B cell (primary cell): Measurements from ENCODE around the gene ZNF750. TPM values are rescaled to one million over a fixed set of nuclear protein-coding genes. Genes with fewer than 3 reads are reported as not detected.

Experiments
- ATAC-seq: fragments of 200-7000 bp; cut with Tn5 transposase; one replicate; pipeline ENCODE4 v1.10.0; 2021; ENCODE audit warnings: low read depth, mild to moderate bottlenecking, moderate number of reproducible peaks, moderate library complexity
- CTCF ChIA-PET: fragments of 350-600 bp; sonication (Branson Sonifier 250); formaldehyde crosslinking; loops from one replicate; lab custom pipeline; 2021; ENCODE audit warnings: antibody characterized with exemption, inconsistent platforms; lab: Charles Lee
- POLR2A ChIA-PET: fragments of 350-600 bp; sonication (Branson Sonifier 250); formaldehyde crosslinking; loops from one replicate; lab custom pipeline; 2021; ENCODE audit warnings: antibody characterized with exemption; lab: Charles Lee
- DNase-seq: peaks from one replicate; pipeline ENCODE4 v3.0.0; 2013
- H2AFZ ChIP-seq: 2 replicates; pipeline ENCODE4 v1.6.1; 2012; ENCODE audit warnings: mild to moderate bottlenecking, low read depth, low read length; ENCODE audit not compliant: insufficient read depth, poor library complexity, severe bottlenecking
- H3K27ac ChIP-seq, 2 donors: 1 replicate in 1 of 2; 2 replicates in 1 of 2; pipeline ENCODE4 v1.5.1; 2012 to 2013; ENCODE audit warnings: low read length in 2 of 2, mild to moderate bottlenecking in 2 of 2, moderate library complexity in 1 of 2
- H3K27me3 ChIP-seq, 4 experiments: fragments of 200-600 bp in 1 of 4; sonication (generic) in 1 of 4; replicated peaks in 1 of 4; 1 replicate in 2 of 4; 2 replicates in 2 of 4; pipeline versions ENCODE4 v1.6.1 to v1.7.0; 2013 to 2016; ENCODE audit warnings: low read length in 3 of 4, mild to moderate bottlenecking in 2 of 4, mixed read lengths in 1 of 4, moderate library complexity in 1 of 4; ENCODE audit not compliant: insufficient read depth in 4 of 4, control insufficient read depth in 3 of 4; ENCODE audit errors: control extremely low read depth in 1 of 4
- H3K36me3 ChIP-seq, 2 experiments: replicated peaks in 1 of 2; 1 replicate in 1 of 2; 2 replicates in 1 of 2; pipeline versions ENCODE4 v1.6.1 to v1.7.1; 2013; ENCODE audit warnings: low read length in 1 of 2; ENCODE audit not compliant: insufficient read depth in 2 of 2, control insufficient read depth in 1 of 2; ENCODE audit errors: control extremely low read depth in 1 of 2, extremely low read depth in 1 of 2
- H3K4me1 ChIP-seq, 2 donors: fragments of 200-600 bp in 1 of 2; sonication (generic) in 1 of 2; 1 replicate in 1 of 2; 2 replicates in 1 of 2; pipeline versions ENCODE4 v1.5.1 to v1.6.1; 2013 to 2017; ENCODE audit warnings: low read length in 2 of 2; ENCODE audit not compliant: control insufficient read depth in 2 of 2, insufficient read depth in 2 of 2
- H3K4me2 ChIP-seq: replicated peaks from 2 replicates; pipeline ENCODE3; 2012; ENCODE audit warnings: mild to moderate bottlenecking, low read depth, low read length; ENCODE audit not compliant: poor library complexity, severe bottlenecking
- H3K4me3 ChIP-seq, 5 experiments: fragments of 200-600 bp in 1 of 5; sonication (generic) in 1 of 5; 1 replicate in 3 of 5; 2 replicates in 2 of 5; pipeline versions ENCODE4 v1.5.1 to v1.7.0; 2011 to 2016; ENCODE audit warnings: low read length in 4 of 5, mild to moderate bottlenecking in 4 of 5, low read depth in 2 of 5, control low read depth in 1 of 5, moderate library complexity in 1 of 5; ENCODE audit not compliant: insufficient read depth in 1 of 5; ENCODE audit errors: control extremely low read depth in 1 of 5, extremely low read depth in 1 of 5
- H3K79me2 ChIP-seq: fragments of 200-600 bp; sonication (generic); one replicate; pipeline ENCODE4 v1.6.0; 2016; ENCODE audit warnings: low read length; ENCODE audit not compliant: control insufficient read depth, insufficient read depth
- H3K9ac ChIP-seq: fragments of 200-600 bp; sonication (generic); 2 replicates; pipeline ENCODE4 v1.6.1; 2017; ENCODE audit warnings: mild to moderate bottlenecking, low read length, moderate library complexity
- H3K9me3 ChIP-seq, 3 donors: one replicate each; pipeline versions ENCODE4 v1.6.1 to v1.7.1; 2013; ENCODE audit warnings: low read length in 2 of 3; ENCODE audit not compliant: control insufficient read depth in 2 of 3, insufficient read depth in 1 of 3; ENCODE audit errors: control extremely low read depth in 1 of 3
- H4K20me1 ChIP-seq: 2 replicates; pipeline ENCODE4 v1.6.0; 2012; ENCODE audit warnings: mild to moderate bottlenecking, low read length; ENCODE audit not compliant: insufficient read depth, control insufficient read depth, poor library complexity, severe bottlenecking
- H3K27ac Mint-ChIP-seq: one replicate; pipeline ENCODE4 v1.8.0; 2021; ENCODE audit warnings: mixed read lengths
- H3K27me3 Mint-ChIP-seq: one replicate; pipeline ENCODE4 v1.8.0; 2021; ENCODE audit warnings: mixed read lengths
- H3K4me1 Mint-ChIP-seq: one replicate; pipeline ENCODE4 v1.8.0; 2021; ENCODE audit warnings: mixed read lengths
- H3K4me3 Mint-ChIP-seq: one replicate; pipeline ENCODE4 v1.8.0; 2021; ENCODE audit warnings: mixed read lengths
- H3K9me3 Mint-ChIP-seq: one replicate; pipeline ENCODE4 v1.8.0; 2022; ENCODE audit warnings: mixed read lengths; ENCODE audit not compliant: insufficient read depth
- CTCF ChIP-seq: fragments of 200-600 bp; IDR thresholded peaks from one replicate; pipeline ENCODE4 v1.8.0; 2022; ENCODE audit warnings: antibody characterized with exemption, mild to moderate bottlenecking
- EZH2 ChIP-seq: IDR thresholded peaks from 2 replicates; pipeline ENCODE4 v1.6.1; 2012; ENCODE audit warnings: borderline replicate concordance, low read depth, mild to moderate bottlenecking, moderate library complexity, low read length; ENCODE audit not compliant: insufficient read depth, poor library complexity, severe bottlenecking
- WGBS: methylation state at CpG from one replicate; pipeline ENCODE4 v1.1.5; 2013; ENCODE audit warnings: missing lambda C conversion rate; ENCODE audit not compliant: insufficient coverage; 5-methylcytosine and 5-hydroxymethylcytosine counted together
- intact Hi-C: fragments of 100-400 bp; cut with micrococcal nuclease; formaldehyde crosslinking; loops from one replicate; pipeline ENCODE4 v1.10.0; 2022
- polyA plus RNA-seq: library from polyadenylated mRNA; depleted of rRNA; stranded (reverse); fragments of >200 nt; gene quantifications from 2 replicates; pipeline ENCODE4 v1.2.3, GENCODE V29; 2012
- total RNA-seq, 2 donors: library from RNA; stranded (reverse); fragments of 120-200 nt in 1 of 2; gene quantifications; 1 replicate in 1 of 2; 2 replicates in 1 of 2; pipeline versions ENCODE4 v1.2.3 to v1.2.4, GENCODE V29; 2013 to 2022

ZNF750 gene
- total and polyA plus RNA-seq, 2 donors (not counting 1 experiment from before 2014, with no cell fraction given) = not detected

DNA sequence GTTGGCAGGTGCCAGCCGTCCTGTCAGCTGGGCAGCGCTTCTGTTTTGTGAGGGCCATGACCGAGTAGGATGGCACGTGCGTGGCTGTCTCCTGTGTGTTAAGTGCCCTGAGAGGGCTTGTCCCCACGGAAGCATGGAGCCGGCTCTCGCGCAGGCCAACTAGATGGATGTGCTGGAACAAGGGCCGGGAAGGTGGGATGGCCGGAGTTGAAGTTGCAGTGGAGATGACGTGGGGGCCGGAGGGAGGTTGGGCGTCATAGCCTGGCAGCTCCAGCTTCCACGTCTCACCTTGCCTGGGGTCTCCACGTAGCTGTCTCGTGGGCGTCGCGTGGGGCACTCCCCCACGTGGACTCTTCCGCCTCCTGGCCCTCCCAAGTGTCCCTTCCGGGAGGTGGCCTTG, 60.3 kb downstream of the ZNF750 start:
- Mint-ChIP-seq H3K27me3 (no peaks in the 10 kb centered on the region), H3K4me3 (no peak overlapping the region), H3K9me3 (no peaks in the 10 kb centered on the region), H3K4me1 (peaks cover 23% of the 10 kb centered on the region), H3K27ac (no peak overlapping the region)
- 97% methylated on average over 18 of the region's 23 CpGs for WGBS
- H3K4me3 ChIP-seq = no peak overlapping the region
- ATAC-seq (no peak), DNase-seq (no peak)
- H4K20me1 ChIP-seq = no peaks in the 10 kb centered on the region
- intact Hi-C loops = no loop called here
- H2AFZ ChIP-seq = no peak overlapping the region
- H3K4me2 ChIP-seq = no peak overlapping the region
- no peaks in the 10 kb centered on the region for H3K9me3 ChIP-seq
- ChIA-PET CTCF (interaction anchor here (0.6 to 3.1 kb wide), 5 partner anchors 15 to 133 kb away, joined by 3 to 68 read pairs (median 21); no protein-coding TSS in a partner anchor), POLR2A (no interaction called here)
- H3K36me3 ChIP-seq = peaks cover 2 to 19% of the 10 kb centered on the region in 2 experiments
- no peak overlapping the region for H3K27ac ChIP-seq
- H3K4me1 ChIP-seq = peaks cover 19 to 36% of the 10 kb centered on the region in 2 donors
- H3K27me3 ChIP-seq = no peaks in the 10 kb centered on the region
- TF ChIP-seq CTCF = no peak
- no peak for TF ChIP-seq EZH2
- H3K79me2 ChIP-seq = no peaks in the 10 kb centered on the region
- no peak overlapping the region for H3K9ac ChIP-seq

Other genes starting within 250 kb of the ZNF750 start
- 63.3 and 72.7 TPM in 2 replicates for gene WDR45B, start 191.6 kb downstream of the ZNF750 start, total RNA-seq
- 54.3 and 84.9 TPM in 2 replicates for gene WDR45B, start 191.6 kb downstream of the ZNF750 start, polyA plus RNA-seq
- gene RAB40B, start 141.3 kb downstream of the ZNF750 start, total RNA-seq = 4.7 and 4.9 TPM in 2 replicates
- gene RAB40B, start 141.3 kb downstream of the ZNF750 start, polyA plus RNA-seq = 2.4 and 8.0 TPM in 2 replicates
- gene FN3KRP, start 123.3 kb downstream of the ZNF750 start, total RNA-seq = 44.2 and 49.4 TPM in 2 replicates
- gene FN3KRP, start 123.3 kb downstream of the ZNF750 start, polyA plus RNA-seq = 16.8 and 18.9 TPM in 2 replicates
- 1.8 and 2.6 TPM in 2 replicates for gene FN3K, start 104.4 kb downstream of the ZNF750 start, total RNA-seq
- 0.23 and 1.1 TPM in 2 replicates for gene FN3K, start 104.4 kb downstream of the ZNF750 start, polyA plus RNA-seq
- 97.3 and 101 TPM in 2 replicates for gene TBCD, start 88.0 kb downstream of the ZNF750 start, total RNA-seq
- gene TBCD, start 88.0 kb downstream of the ZNF750 start, polyA plus RNA-seq = 60.8 and 107 TPM in 2 replicates
- 18.4 and 19.7 TPM in 2 replicates for gene METRNL, start 239.6 kb upstream of the ZNF750 start, total RNA-seq
- gene METRNL, start 239.6 kb upstream of the ZNF750 start, polyA plus RNA-seq = 11.8 and 17.9 TPM in 2 replicates